GM12873 (cell line): ENCODE data around the gene DOLPP1.

Experiments
- TF ChIP-seq, protein P1 (sequence below): IDR thresholded peaks from 2 replicates; pipeline ENCODE4 v1.5.1; 2012; ENCODE audit warnings: low read depth, mild to moderate bottlenecking, moderate library complexity, low read length, control low read depth; ENCODE audit not compliant: insufficient read depth; ENCODE audit errors: missing control alignments

Gene DOLPP1, protein sequence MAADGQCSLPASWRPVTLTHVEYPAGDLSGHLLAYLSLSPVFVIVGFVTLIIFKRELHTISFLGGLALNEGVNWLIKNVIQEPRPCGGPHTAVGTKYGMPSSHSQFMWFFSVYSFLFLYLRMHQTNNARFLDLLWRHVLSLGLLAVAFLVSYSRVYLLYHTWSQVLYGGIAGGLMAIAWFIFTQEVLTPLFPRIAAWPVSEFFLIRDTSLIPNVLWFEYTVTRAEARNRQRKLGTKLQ

GRCh38 chr9:129080601-129081387 lies at the start of gene DOLPP1:
Gene DOLPP1 (plus strand): TSS chr9:129081111. CDS start chr9:129081132, 21 bp downstream.
- TF ChIP-seq, protein P1, sequence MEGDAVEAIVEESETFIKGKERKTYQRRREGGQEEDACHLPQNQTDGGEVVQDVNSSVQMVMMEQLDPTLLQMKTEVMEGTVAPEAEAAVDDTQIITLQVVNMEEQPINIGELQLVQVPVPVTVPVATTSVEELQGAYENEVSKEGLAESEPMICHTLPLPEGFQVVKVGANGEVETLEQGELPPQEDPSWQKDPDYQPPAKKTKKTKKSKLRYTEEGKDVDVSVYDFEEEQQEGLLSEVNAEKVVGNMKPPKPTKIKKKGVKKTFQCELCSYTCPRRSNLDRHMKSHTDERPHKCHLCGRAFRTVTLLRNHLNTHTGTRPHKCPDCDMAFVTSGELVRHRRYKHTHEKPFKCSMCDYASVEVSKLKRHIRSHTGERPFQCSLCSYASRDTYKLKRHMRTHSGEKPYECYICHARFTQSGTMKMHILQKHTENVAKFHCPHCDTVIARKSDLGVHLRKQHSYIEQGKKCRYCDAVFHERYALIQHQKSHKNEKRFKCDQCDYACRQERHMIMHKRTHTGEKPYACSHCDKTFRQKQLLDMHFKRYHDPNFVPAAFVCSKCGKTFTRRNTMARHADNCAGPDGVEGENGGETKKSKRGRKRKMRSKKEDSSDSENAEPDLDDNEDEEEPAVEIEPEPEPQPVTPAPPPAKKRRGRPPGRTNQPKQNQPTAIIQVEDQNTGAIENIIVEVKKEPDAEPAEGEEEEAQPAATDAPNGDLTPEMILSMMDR: no peak

DNA sequence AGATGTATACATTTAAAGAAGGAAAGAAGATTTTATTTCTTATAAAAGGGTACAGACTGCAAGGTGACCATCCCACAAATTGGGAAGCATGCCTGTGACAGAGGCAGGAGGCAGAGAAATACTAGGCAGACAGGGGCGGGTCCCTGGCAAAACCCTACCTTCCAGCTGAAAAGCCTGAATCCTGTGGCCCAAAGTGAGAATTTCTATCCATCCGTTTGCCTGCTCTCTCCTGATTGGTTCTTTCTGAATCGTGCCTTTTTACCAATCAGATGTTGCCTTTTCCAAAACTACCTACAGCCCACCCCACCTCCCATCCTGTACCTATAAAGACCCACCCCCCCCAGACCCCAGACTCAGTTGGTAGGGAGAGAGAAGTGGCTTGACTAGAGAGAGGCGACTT lies 49.4 kb upstream of the DOLPP1 start:
- TF ChIP-seq, protein P1: no peak

GRCh38 chr9:129032541-129033159 lies 48.3 kb upstream of the DOLPP1 start:
- TF ChIP-seq, protein P1: no peak

- TF ChIP-seq, protein P1: no peak
These were observed 47.7 kb upstream of the DOLPP1 start for GRCh38 chr9:129033216-129033615.

GRCh38 chr9:129036241-129036922 lies 44.5 kb upstream of the DOLPP1 start, which contains the start of gene MIGA2:
Gene MIGA2 (plus strand): TSS chr9:129036626. CDS start chr9:129040595, 3,969 bp downstream.
- TF ChIP-seq, protein P1: no peak

- TF ChIP-seq, protein P1: no peak
These were observed 43.8 kb upstream of the DOLPP1 start for GRCh38 chr9:129036923-129037766.
